GM10248 (cell line): ENCODE measurements around the gene DUSP22.

Source experiments
- CTCF ChIA-PET: fragments of 300-600 bp; sonication (Branson Sonifier 250); formaldehyde crosslinking; extraction: SDS; loops from one replicate; lab custom pipeline; 2021; ENCODE audit warnings: antibody characterized with exemption; lab: Yijun Ruan, JAX
- POLR2A ChIA-PET: fragments of 350-650 bp; sonication (Branson Sonifier 250); formaldehyde crosslinking; extraction: SDS; loops from one replicate; lab custom pipeline; 2020; ENCODE audit warnings: antibody characterized with exemption; lab: Yijun Ruan, JAX
- DNase-seq: peaks from one replicate; pipeline ENCODE4 v3.0.0; 2012; ENCODE audit errors: extremely low spot score
- TF ChIP-seq, protein P1 (sequence below): IDR thresholded peaks from 2 replicates; pipeline ENCODE4 v1.5.1; 2012; ENCODE audit warnings: mild to moderate bottlenecking, low read depth; ENCODE audit errors: extremely low read depth, missing control alignments, control extremely low read depth

The DUSP22 gene

DNA sequence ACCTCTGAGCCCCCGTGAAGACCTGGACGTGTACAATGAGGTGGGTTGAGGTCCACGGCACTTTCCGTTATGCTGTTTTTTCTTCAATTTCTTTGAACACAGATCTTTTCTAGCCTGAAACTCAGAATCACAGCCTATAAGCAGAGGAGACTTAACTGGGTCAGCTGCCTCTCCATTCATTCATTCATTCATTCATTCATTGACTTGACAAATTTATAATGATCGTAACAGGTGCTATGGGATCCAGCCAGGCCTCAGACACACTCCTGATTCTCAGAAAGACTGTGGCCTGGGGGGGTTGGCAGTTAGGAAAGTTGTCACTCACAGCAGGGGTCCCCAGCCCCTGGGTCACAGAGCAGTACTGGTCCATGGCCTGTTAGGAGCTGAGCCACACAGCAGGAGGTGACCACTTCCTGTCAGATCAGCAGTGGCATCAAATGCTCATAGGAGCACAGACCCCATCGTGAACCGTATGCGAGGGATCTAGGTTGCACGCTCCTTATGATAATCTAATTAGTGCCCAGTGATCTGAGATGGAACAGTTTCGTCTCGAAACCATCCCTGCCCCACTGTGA, 60.7 kb downstream of the DUSP22 start:
- CTCF ChIA-PET: interaction anchor here (1.1 to 7.7 kb wide), 8 partner anchors 9 to 165 kb away, joined by 3 to 76 read pairs (median 6); no protein-coding TSS in a partner anchor
- POLR2A ChIA-PET: no interaction called here
- TF ChIP-seq, protein P1, sequence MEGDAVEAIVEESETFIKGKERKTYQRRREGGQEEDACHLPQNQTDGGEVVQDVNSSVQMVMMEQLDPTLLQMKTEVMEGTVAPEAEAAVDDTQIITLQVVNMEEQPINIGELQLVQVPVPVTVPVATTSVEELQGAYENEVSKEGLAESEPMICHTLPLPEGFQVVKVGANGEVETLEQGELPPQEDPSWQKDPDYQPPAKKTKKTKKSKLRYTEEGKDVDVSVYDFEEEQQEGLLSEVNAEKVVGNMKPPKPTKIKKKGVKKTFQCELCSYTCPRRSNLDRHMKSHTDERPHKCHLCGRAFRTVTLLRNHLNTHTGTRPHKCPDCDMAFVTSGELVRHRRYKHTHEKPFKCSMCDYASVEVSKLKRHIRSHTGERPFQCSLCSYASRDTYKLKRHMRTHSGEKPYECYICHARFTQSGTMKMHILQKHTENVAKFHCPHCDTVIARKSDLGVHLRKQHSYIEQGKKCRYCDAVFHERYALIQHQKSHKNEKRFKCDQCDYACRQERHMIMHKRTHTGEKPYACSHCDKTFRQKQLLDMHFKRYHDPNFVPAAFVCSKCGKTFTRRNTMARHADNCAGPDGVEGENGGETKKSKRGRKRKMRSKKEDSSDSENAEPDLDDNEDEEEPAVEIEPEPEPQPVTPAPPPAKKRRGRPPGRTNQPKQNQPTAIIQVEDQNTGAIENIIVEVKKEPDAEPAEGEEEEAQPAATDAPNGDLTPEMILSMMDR: no peak
- no peak for DNase-seq

DNA sequence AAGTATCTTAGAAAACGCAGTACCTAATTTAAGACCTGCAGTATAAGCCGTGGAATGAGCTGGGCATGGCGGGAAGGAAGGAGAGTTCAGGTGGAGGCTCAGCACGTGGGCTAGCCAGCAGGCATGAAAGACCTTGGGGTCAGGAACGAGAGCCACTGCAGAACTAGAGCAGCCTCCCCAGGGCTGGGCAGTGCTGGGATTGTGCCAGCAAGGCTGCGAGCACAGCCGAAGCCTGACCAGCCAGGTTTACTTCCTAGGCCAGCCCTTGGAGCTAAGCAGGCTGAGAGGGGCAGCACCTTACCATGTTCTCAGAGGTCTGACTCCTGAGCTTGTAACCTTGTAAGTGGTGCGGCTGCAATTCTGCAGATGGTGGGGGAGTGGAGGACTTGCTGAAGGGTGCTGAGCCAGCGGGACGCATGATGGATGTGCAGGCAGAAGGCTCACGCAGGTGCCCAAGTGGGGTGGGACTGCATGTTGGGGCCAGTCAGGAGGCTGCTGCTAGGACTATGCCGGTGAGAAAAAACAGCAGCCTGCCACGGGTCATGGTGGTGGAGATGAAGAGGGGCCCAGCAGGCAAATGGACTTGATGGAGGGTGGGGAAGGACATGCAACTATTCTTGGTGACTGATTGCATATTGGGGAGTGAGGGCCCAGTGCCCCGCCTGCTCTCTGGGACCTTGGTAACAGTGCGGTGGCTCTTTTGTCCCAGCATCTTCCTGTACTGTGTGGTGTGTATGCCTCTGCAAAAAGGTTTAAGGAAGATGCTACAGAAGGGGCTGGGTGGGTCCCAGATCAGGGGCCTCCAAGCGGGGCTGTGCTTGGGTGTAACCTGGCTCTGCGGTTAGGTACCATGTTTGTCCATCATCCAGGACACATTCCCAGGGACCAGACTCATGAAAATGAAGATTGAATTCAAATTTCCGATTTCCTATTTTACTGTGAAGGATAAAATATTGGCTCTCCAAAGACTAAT, 61.6 kb downstream of the DUSP22 start:
- CTCF ChIA-PET: interaction anchor here (1.0 to 7.7 kb wide), 8 partner anchors 8 to 166 kb away, joined by 3 to 76 read pairs (median 11); no protein-coding TSS in a partner anchor
- POLR2A ChIA-PET: no interaction called here
- no peak for DNase-seq
- TF ChIP-seq, protein P1: no peak

DNA sequence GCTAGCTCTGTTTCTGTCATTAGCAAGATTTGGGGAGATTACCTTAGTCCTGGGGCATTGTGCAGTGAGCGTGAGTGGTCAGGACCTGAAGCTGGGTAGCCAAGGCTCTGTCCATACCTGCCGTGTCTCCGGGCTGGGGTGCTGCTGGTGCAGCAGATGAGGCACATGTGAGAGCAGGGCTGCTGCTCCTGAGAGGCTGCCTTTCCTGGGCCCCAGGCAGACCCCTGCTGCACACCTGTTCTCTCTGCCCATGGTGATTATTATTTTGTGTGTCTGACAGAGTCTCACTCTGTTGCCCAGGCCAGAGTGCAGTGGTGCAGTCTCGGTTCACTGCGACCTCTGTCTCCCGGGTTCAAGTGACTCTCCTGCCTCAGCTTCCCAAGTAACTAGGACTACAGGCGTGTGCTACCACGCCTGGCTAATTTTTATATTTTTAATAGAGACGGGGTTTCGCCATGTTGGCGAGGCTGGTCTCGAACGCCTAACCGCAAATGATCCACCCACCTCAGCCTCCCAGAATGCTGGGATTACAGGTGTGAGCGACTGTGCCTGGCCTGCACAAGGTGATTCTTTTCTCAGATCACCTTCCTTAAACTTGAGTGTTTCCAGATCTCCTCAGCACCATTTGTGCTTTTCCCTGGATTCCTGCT, 62.5 kb downstream of the DUSP22 start:
- TF ChIP-seq, protein P1: no peak
- POLR2A ChIA-PET: no interaction called here

DNA sequence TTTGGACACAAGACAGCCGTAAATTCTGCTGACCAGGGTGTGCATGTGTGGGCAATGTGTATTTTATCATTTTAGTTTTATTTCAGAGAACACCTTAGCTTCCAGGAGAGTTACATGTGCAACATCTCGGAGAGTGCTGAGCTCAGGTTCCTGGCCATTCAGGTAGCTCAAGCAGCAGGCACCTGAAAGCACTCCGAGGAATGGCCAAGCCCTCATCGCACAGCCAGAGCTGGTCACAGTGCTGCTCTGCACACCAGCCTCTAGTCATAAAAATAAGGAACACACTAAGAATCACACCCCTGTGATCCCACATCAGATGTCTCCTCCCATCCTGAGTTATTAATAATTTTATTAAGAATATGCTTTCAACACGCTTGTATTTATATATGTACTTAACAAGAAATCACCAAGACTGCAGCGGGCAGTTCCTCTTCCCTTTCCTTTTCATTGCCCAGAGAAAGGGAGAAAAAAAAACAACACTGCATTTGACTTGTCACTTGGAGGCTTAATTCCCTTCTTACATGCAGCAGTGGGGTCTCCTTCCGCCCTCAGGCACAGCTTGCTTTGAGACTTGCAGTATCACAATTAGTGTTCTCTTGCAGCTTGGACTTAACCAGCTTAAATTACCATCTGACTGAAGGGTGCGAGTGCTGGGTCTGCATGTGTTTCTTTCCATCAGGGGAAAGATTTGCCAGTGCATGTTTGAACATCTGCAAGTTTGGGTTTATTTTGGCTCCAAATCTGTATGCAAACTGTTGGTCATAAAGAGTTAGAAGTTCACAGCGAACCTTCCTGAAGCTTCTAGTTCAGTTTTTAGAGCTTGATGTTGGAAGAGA, 63.3 kb downstream of the DUSP22 start:
- POLR2A ChIA-PET: interaction anchor here (1.1 to 1.7 kb wide), 2 partner anchors 9 to 36 kb away, joined by 4 to 6 read pairs; partner anchors contain the start of gene IRF4
- no peak for DNase-seq
- TF ChIP-seq, protein P1: no peak
- CTCF ChIA-PET: interaction anchor here (0.7 to 7.7 kb wide), 15 partner anchors 8 to 205 kb away, joined by 3 to 76 read pairs (median 3); no protein-coding TSS in a partner anchor

More for the DNA sequence above, 62.5 kb downstream of the DUSP22 start:
- CTCF ChIA-PET: interaction anchor here (0.8 to 7.7 kb wide), 8 partner anchors 10 to 205 kb away, joined by 3 to 76 read pairs (median 8); no protein-coding TSS in a partner anchor
- no peak for DNase-seq

DNA sequence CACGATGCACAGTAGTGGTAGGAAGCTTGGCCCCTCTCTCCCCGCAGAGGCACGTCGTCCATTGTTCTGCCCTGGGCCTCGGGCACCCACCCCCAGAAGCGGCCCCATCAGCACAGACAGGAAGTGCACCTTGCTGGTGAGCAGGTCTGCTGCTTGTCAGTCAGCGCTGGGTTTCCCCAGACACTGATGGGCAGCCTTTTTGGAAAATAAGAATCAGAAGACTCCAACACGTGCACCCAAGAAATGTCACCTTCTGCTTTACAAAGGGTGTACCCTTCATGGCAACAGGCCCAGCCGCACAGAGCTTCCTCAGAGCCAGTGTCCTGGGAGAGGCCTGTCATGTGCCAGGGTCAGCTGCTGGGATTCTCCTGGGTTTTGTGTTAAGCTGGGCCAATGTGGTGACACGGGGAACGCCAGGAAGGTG, 64.6 kb downstream of the DUSP22 start:
- ChIA-PET POLR2A (interaction anchor here (1.7 kb wide), 1 partner anchor 35 kb away, joined by 6 read pairs; the partner anchor contains the start of gene IRF4), CTCF (interaction anchor here (0.7 to 3.1 kb wide), 8 partner anchors 8 to 203 kb away, joined by 3 to 22 read pairs (median 7); no protein-coding TSS in a partner anchor)
- TF ChIP-seq, protein P1: no peak
- peak; percentile 90 for DNase-seq
